ENCODE data around the gene TIGD6.

The TIGD6 gene

DNA sequence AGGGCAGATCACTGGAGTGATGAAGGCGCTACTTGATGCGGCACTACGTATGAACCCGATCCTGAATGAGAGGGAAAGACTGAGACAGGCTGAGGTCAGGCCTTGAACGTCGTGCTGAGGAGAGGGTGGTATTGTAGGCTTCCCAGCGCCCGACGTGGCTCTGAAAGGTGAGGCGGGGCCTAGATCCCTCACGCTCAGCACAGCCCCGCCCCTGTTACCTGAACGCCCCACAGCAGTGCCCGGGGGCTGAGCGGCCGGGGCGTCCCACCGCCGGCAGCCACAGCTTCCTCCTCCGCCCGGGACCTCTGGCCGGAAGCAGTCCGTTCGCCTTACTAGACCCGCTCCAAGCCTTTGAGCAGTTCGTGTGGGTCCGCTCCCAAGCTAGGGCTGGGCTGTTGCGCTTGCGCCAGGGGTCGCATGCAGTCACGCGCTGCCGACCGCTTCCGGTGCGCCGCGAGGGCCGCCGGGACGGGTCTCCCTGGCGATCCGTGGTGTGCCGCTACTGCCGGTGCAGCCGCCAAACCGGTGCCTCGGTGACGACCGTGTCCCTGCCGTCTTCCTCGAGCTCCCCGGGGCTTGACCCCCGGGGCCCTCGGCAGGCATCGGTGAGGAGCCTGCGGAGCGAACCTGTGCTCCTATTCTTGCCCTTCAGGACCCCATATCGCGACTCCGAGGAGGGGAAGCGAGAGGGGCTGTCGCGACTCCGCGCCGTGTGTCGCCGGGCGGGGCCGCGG lies at the start of gene TIGD6, which contains the start of gene HMGXB3:
TIGD6 (minus strand) TSS at position 399 of the 734 bp plus-strand sequence. CDS start 4,306 bp downstream, outside the sequence.
HMGXB3 (plus strand) TSS at position 484 of the 734 bp plus-strand sequence. CDS start 4,114 bp downstream, outside the sequence.
- peak; percentile 89 for DNase-seq (ENCODE audit: low read depth)
- TF ChIP-seq, protein P1, sequence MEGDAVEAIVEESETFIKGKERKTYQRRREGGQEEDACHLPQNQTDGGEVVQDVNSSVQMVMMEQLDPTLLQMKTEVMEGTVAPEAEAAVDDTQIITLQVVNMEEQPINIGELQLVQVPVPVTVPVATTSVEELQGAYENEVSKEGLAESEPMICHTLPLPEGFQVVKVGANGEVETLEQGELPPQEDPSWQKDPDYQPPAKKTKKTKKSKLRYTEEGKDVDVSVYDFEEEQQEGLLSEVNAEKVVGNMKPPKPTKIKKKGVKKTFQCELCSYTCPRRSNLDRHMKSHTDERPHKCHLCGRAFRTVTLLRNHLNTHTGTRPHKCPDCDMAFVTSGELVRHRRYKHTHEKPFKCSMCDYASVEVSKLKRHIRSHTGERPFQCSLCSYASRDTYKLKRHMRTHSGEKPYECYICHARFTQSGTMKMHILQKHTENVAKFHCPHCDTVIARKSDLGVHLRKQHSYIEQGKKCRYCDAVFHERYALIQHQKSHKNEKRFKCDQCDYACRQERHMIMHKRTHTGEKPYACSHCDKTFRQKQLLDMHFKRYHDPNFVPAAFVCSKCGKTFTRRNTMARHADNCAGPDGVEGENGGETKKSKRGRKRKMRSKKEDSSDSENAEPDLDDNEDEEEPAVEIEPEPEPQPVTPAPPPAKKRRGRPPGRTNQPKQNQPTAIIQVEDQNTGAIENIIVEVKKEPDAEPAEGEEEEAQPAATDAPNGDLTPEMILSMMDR (conservative IDR thresholded peaks at IDR 0.05; ENCODE audit: low read depth, low read length) = no peak
- peak within 1 kb of the TSS; percentile 93 for H3K4me3 ChIP-seq (ENCODE audit: low read length)

DNA sequence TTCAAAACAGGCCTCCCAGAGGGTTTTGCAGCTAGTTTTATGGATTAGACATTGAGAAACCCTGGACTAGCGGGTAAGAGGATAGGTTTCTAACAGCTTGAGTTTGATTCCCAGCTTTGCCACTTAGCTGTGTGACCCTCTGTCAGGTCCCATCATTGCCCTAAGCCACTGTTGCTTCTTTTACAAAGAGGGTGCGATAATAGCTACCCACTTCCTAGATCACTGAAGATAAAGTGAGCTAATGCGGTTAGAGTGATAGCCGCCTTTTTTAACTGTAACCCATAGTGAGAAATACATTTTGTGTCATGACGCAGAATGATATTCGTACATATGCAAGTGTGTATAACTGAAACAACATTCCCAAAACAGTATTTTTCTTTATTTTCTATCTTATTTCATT lies 45.6 kb upstream of the TIGD6 start:
- DNase-seq (ENCODE audit: low read depth) = no peak
- TF ChIP-seq, protein P1 (conservative IDR thresholded peaks at IDR 0.05; ENCODE audit: low read depth, low read length) = no peak
- H3K4me3 ChIP-seq (ENCODE audit: low read length) = no peak overlapping the region

DNA sequence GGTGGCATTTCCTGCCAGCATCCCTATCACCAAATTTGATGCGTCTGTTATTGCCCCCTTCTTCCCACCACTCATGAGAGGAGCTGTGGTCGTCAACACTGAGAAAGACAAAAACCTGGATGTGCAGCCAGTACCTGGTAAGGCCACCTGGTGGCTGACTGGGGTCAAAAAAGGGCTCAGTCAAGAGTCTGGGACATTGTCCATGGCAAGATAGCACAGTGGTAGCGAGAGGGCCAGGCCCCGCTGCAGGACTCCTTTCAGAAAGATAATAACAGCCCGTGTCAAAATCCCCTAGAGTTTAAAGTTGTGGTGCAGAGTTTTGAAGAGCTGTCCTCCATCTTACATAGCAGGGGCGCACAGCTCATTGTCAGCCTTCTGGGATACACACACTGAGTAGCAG lies 45.1 kb upstream of the TIGD6 start:
- TF ChIP-seq, protein P1 (conservative IDR thresholded peaks at IDR 0.05; ENCODE audit: low read depth, low read length) = peak; percentile 7
- no peak overlapping the region for H3K4me3 ChIP-seq (ENCODE audit: low read length)
- no peak for DNase-seq (ENCODE audit: low read depth)

DNA sequence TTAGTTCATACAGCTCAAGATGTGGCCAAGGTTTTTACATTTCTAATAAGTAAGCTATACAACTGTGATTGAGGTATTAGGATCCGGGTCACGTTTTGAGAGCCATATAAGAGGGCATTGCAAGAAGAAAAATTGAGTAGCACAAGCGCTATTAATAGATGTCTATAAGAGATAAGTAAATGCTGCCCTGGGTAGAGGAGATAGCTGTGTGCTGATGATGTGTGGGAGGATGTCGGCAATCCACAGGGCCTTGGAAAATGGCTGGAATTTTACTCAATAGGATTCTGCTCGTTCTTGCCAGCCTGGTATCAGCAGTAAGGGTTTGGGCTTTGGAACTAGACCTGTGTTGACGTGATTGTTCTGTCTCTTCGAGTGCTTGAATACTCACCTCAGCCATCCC lies 44.3 kb upstream of the TIGD6 start:
- no peak overlapping the region for H3K4me3 ChIP-seq (ENCODE audit: low read length)
- TF ChIP-seq, protein P1 (conservative IDR thresholded peaks at IDR 0.05; ENCODE audit: low read depth, low read length) = no peak
- no peak for DNase-seq (ENCODE audit: low read depth)

DNA sequence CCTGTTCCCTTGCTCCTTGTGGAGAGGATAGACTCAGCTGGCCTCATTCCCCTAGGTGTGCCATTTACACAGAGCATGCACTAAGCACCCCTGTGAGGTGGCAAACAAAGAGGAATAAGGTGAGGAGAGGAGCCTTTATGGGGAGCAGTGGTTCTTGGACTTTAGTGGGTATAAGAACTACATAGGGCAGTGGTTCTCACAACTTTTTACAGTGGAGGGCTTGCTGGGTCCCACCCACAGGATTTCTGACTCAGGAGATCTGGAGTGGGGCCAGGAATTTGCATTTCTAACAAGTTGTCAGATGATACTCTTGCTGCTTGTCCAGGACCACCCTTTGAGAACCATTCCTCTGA lies 43.9 kb upstream of the TIGD6 start:
- no peak overlapping the region for H3K4me3 ChIP-seq (ENCODE audit: low read length)
- DNase-seq (ENCODE audit: low read depth) = peak; percentile 64

DNA sequence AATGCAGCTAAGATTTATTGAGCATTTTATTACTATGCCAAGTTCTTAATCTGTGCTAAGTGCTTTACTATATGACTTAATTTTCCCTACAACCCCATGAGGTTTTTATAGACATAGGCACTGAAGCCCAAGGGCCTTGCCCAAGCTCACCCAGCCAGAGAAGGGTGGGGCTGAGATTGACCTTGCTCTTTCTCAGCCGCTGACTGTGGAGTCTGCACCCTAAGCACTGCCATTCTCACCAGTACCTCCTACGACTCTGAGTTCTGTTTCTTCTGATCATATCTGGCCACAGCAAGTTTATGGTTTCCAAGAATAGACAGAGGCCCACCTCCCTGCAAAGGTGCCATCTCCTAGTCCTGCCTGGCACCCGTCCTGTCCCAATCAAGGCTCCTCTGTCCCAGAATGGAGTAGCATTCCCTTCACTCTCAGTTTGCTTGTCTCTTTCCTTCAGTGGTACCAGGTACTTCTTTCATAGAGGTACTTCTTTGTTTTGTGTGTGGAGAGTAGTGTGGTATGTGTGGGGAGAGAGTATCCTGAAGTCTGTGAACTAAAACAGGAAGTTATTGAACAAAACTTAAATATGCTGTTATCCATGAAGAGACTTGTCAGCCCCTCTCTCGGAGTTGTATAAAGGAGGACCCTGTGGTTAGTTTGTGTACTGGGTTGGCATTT lies 43.3 kb upstream of the TIGD6 start:
- DNase-seq (ENCODE audit: low read depth) = no peak
- TF ChIP-seq, protein P1 (conservative IDR thresholded peaks at IDR 0.05; ENCODE audit: low read depth, low read length) = no peak
- H3K4me3 ChIP-seq (ENCODE audit: low read length) = no peak overlapping the region

More for the DNA sequence above, 43.9 kb upstream of the TIGD6 start:
- TF ChIP-seq, protein P1 (conservative IDR thresholded peaks at IDR 0.05; ENCODE audit: low read depth, low read length) = no peak

All from retinal pigment epithelial cell (primary cell).